Cardiac muscle cell (in vitro differentiated cells and primary cell): ENCODE results near the gene C8B. TPM values are rescaled to one million over a fixed set of nuclear protein-coding genes. Genes with fewer than 3 reads are reported as not detected.

Experiments
- DNase-seq, 2 donors: peaks; one replicate each; pipeline versions ENCODE4 v3.0.0 to v3.0.0-alpha.2; 2010 to 2017; ENCODE audit warnings: low read depth in 1 of 2, low spot score in 1 of 2
- H3K27ac ChIP-seq: fragments of 200-600 bp; sonication (generic); 2 replicates; pipeline ENCODE4 v1.5.1; 2016
- H3K27me3 ChIP-seq: fragments of 200-600 bp; sonication (generic); 2 replicates; pipeline ENCODE4 v1.6.0; 2016; ENCODE audit warnings: control low read depth
- H3K36me3 ChIP-seq: fragments of 200-600 bp; sonication (generic); 2 replicates; pipeline ENCODE4 v1.5.1; 2016; ENCODE audit warnings: control low read depth
- H3K4me1 ChIP-seq: fragments of 200-600 bp; sonication (generic); 2 replicates; pipeline ENCODE4 v1.8.1; 2017; ENCODE audit warnings: low read depth, mild to moderate bottlenecking, mixed run types
- H3K4me3 ChIP-seq: fragments of 200-600 bp; sonication (generic); 2 replicates; pipeline ENCODE4 v1.5.1; 2016; ENCODE audit warnings: mild to moderate bottlenecking
- H3K9me3 ChIP-seq: fragments of 200-600 bp; sonication (generic); 2 replicates; pipeline ENCODE4 v1.5.1; 2017; ENCODE audit warnings: low read depth, mild to moderate bottlenecking, control low read depth
- polyA plus RNA-seq: library from polyadenylated mRNA; unstranded; fragments of >200 nt; fragmentation: Nextera tagmentation; extraction: Ambion mirVana; gene quantifications from 2 replicates; pipeline ENCODE4 v1.2.1, GENCODE V29; 2016
- total RNA-seq: library from RNA; depleted of rRNA; stranded (reverse); fragments of >200 nt; gene quantifications from 2 replicates; pipeline ENCODE4 v1.2.3, GENCODE V29; 2016
- TF ChIP-seq, protein P1 (sequence below): IDR thresholded peaks from 2 replicates; pipeline ENCODE4 v1.5.1; 2012; ENCODE audit warnings: low read depth, mild to moderate bottlenecking, low read length

Gene C8B
- total and polyA plus RNA-seq, 2 experiments from 2014 or later: not detected

DNA sequence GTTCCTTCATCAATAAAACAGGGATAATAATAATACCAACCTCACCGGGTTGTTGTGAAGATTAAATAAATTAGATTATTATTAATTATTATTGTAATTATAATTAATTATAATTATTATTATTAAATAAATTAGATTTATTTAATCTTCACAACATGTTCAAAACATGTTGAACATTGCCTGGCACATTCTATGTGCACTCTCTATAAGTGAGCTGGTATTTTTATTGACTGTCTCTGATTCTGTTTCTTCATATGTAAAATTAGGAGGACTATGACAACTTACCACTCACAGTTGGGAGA, 834 bp upstream of the C8B start:
- peaks cover 16% of the 10 kb centered on the region for H3K4me1 ChIP-seq
- TF ChIP-seq, protein P1, sequence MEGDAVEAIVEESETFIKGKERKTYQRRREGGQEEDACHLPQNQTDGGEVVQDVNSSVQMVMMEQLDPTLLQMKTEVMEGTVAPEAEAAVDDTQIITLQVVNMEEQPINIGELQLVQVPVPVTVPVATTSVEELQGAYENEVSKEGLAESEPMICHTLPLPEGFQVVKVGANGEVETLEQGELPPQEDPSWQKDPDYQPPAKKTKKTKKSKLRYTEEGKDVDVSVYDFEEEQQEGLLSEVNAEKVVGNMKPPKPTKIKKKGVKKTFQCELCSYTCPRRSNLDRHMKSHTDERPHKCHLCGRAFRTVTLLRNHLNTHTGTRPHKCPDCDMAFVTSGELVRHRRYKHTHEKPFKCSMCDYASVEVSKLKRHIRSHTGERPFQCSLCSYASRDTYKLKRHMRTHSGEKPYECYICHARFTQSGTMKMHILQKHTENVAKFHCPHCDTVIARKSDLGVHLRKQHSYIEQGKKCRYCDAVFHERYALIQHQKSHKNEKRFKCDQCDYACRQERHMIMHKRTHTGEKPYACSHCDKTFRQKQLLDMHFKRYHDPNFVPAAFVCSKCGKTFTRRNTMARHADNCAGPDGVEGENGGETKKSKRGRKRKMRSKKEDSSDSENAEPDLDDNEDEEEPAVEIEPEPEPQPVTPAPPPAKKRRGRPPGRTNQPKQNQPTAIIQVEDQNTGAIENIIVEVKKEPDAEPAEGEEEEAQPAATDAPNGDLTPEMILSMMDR: no peak
- no peak overlapping the region for H3K27ac ChIP-seq
- no peak for DNase-seq
- no peak overlapping the region for H3K4me3 ChIP-seq
- H3K9me3 ChIP-seq: no peaks in the 10 kb centered on the region
- no peaks in the 10 kb centered on the region for H3K27me3 ChIP-seq
- no peaks in the 10 kb centered on the region for H3K36me3 ChIP-seq

- Histone ChIP-seq H3K36me3 (no peaks in the 10 kb centered on the region), H3K4me3 (no peak overlapping the region), H3K27ac (no peak overlapping the region), H3K9me3 (no peaks in the 10 kb centered on the region), H3K4me1 (peaks cover 16% of the 10 kb centered on the region), H3K27me3 (no peaks in the 10 kb centered on the region)
- TF ChIP-seq, protein P1: no peak
- DNase-seq: no peak
These were observed 624 bp downstream of the C8B start for GRCh38 chr1:56965191-56965590.

DNA sequence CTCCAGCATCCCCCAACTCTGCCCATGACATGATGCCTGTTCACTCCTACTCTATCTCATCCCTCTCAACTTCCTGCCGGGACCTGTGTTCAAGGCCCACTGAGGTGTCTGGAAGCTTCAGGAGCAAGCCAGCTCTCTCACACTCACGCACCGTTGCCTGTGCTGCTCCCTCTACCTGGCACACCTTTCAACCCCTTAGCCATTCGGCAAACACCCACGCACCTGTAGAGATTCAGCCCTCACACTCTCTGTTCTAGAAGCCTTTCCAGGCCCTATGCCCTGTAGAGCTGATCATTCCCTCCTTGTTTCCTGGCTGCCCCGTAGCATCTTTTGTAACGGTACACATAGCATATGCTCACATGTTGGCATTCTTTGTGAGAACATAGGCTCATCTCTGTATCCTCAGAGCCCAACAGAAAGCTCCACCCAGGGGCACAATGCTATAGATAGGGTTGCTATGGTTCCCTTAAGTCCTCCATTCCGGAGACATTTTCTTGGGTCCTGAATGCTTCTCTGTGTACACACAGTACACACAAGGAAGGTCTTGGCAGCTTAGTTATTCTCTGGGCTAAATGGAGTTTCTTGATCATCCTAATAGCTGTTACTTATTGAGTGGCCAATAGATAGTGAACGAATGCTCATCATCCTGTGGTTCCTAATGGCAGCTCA, 1.3 kb downstream of the C8B start:
- no peak overlapping the region for H3K4me3 ChIP-seq
- peak in 1 of 2 donors; percentile 23 for DNase-seq
- TF ChIP-seq, protein P1: no peak
- peaks cover 16% of the 10 kb centered on the region for H3K4me1 ChIP-seq
- no peaks in the 10 kb centered on the region for H3K36me3 ChIP-seq
- H3K27me3 ChIP-seq: no peaks in the 10 kb centered on the region
- H3K27ac ChIP-seq: no peak overlapping the region
- H3K9me3 ChIP-seq: no peaks in the 10 kb centered on the region

GRCh38 chr1:56963667-56964066, 2.1 kb downstream of the C8B start:
- H3K27ac ChIP-seq: no peak overlapping the region
- TF ChIP-seq, protein P1: no peak
- peak in 1 of 2 donors; percentile 45 for DNase-seq
- no peaks in the 10 kb centered on the region for H3K27me3 ChIP-seq
- no peaks in the 10 kb centered on the region for H3K36me3 ChIP-seq
- peaks cover 22% of the 10 kb centered on the region for H3K4me1 ChIP-seq
- no peak overlapping the region for H3K4me3 ChIP-seq
- H3K9me3 ChIP-seq: no peaks in the 10 kb centered on the region

GRCh38 chr1:56961426-56961825, 4.4 kb downstream of the C8B start:
- TF ChIP-seq, protein P1: no peak
- no peak overlapping the region for H3K4me3 ChIP-seq
- peaks cover 35% of the 10 kb centered on the region for H3K4me1 ChIP-seq
- no peaks in the 10 kb centered on the region for H3K9me3 ChIP-seq
- no peak overlapping the region for H3K27ac ChIP-seq
- no peaks in the 10 kb centered on the region for H3K27me3 ChIP-seq
- no peaks in the 10 kb centered on the region for H3K36me3 ChIP-seq
- no peak for DNase-seq
